Measurements from ENCODE around the gene PRSS57.
"Not testable (repeated sequence)": the region's sequence is repeated elsewhere in the genome, so short reads cannot be mapped to it uniquely, and the experiment has no call there.

- TF ChIP-seq CTCF, POLR2A (IDR thresholded peaks at IDR 0.05): not testable (repeated sequence)
Observed at GRCh38 chr19:729564-729963, 34.3 kb upstream of the PRSS57 start.
